Kidney epithelial cell (primary cell): Measurements from ENCODE around the gene PIK3CB. TPM values are rescaled to one million over a fixed set of nuclear protein-coding genes. Genes with fewer than 3 reads are reported as not detected.

ENCODE experiments used
- DNase-seq: peaks from one replicate; pipeline ENCODE4 v3.0.0-alpha.2; 2010; ENCODE audit warnings: low read depth
- H3K27me3 ChIP-seq: 2 replicates; pipeline ENCODE4 v1.6.0; 2011; ENCODE audit warnings: low read length; ENCODE audit not compliant: control insufficient read depth, insufficient read depth
- H3K36me3 ChIP-seq: 2 replicates; pipeline ENCODE4 v1.5.1; 2011; ENCODE audit warnings: low read length; ENCODE audit not compliant: control insufficient read depth, insufficient read depth
- H3K4me3 ChIP-seq: 2 replicates; pipeline ENCODE4 v1.5.1; 2011; ENCODE audit warnings: low read depth, mild to moderate bottlenecking, control low read depth, low read length
- total RNA-seq: library from RNA; depleted of rRNA; stranded (reverse); fragments of >200 nt; gene quantifications from 2 replicates; pipeline ENCODE4 v1.2.3, GENCODE V29; 2015
- TF ChIP-seq, protein P1 (sequence below): IDR thresholded peaks from 2 replicates; pipeline ENCODE4 v1.5.1; 2011; ENCODE audit warnings: mild to moderate bottlenecking, moderate library complexity, low read length, control low read depth, inconsistent platforms; ENCODE audit not compliant: insufficient read depth, poor library complexity, severe bottlenecking

Gene PIK3CB
- total RNA-seq, 1 donor from 2014 or later, result 14.5 TPM

GRCh38 chr3:138862924-138863775 lies 28.4 kb upstream of the PIK3CB start:
- no peaks in the 10 kb centered on the region for H3K36me3 ChIP-seq
- no peaks in the 10 kb centered on the region for H3K27me3 ChIP-seq
- peak; percentile 55 for DNase-seq
- no peak overlapping the region for H3K4me3 ChIP-seq
- TF ChIP-seq, protein P1, sequence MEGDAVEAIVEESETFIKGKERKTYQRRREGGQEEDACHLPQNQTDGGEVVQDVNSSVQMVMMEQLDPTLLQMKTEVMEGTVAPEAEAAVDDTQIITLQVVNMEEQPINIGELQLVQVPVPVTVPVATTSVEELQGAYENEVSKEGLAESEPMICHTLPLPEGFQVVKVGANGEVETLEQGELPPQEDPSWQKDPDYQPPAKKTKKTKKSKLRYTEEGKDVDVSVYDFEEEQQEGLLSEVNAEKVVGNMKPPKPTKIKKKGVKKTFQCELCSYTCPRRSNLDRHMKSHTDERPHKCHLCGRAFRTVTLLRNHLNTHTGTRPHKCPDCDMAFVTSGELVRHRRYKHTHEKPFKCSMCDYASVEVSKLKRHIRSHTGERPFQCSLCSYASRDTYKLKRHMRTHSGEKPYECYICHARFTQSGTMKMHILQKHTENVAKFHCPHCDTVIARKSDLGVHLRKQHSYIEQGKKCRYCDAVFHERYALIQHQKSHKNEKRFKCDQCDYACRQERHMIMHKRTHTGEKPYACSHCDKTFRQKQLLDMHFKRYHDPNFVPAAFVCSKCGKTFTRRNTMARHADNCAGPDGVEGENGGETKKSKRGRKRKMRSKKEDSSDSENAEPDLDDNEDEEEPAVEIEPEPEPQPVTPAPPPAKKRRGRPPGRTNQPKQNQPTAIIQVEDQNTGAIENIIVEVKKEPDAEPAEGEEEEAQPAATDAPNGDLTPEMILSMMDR, result no peak

DNA sequence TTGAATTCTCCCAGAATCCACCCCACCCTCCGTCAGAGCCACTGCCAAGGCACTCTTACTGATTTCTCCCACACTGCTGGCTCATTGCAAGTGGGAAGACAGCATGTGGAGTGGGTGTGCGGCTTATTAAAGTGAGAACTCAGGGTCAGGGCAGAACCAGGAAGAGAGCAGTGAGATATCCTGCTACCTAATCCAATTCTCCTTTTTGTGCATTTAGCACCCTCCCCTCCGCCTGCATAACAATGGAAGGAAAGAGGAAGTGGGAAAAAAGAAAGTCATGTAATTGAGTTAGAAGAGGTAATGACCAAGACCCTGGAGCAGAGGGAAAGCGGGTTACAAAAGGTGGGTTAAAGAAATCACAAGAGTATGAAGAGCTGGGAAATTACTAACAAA lies 27.8 kb upstream of the PIK3CB start:
- DNase-seq, result no peak
- Histone ChIP-seq H3K27me3 (no peaks in the 10 kb centered on the region), H3K36me3 (no peaks in the 10 kb centered on the region), H3K4me3 (no peak overlapping the region)
- TF ChIP-seq, protein P1, result no peak

DNA sequence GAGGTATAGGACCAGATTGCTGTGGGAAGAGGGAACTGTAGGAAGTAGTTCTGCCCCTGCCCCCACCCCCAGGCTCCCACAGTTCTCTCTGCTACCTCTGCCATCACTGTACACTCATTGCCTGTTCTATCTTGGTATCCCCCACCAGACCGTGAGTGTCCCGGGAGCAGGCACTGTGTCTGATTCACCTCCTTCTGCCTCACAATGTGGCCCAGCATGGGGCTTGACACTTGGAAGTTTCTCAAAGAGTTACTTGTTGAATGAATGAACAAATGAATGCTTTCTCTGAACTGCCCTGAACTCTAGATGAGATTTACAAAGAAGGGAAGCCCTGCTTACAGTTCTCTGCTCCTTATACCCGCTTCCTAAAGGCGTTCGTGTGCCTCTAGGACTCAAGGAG lies 27.1 kb upstream of the PIK3CB start:
- TF ChIP-seq, protein P1, result no peak
- H3K27me3 ChIP-seq, result no peaks in the 10 kb centered on the region
- no peak overlapping the region for H3K4me3 ChIP-seq
- peak; percentile 19 for DNase-seq
- no peaks in the 10 kb centered on the region for H3K36me3 ChIP-seq

- Histone ChIP-seq H3K27me3 (no peaks in the 10 kb centered on the region), H3K36me3 (no peaks in the 10 kb centered on the region), H3K4me3 (no peak overlapping the region)
- TF ChIP-seq, protein P1, result no peak
- DNase-seq, result no peak
These were observed 22.1 kb upstream of the PIK3CB start for GRCh38 chr3:138856799-138857198.

DNA sequence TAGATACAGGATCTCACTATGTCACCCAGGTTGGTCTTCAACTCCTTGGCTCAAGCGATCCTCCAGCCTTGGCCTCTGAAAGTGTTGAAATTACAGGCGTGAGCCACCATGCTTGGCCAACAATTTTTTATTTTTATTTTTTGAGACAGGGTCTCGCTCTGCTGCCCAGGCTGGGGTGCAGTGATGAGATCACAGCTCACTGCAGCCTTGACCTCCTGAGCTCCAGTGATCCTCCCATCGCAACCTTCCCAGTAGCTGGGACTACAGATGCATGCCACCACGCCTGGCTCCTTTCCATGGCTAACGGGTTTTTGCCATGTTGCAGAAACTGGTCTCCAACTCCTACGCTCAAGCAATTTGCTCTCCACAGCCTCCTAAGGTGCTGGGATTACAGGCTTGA lies 20.2 kb upstream of the PIK3CB start:
- Histone ChIP-seq H3K36me3 (no peaks in the 10 kb centered on the region), H3K4me3 (no peak overlapping the region), H3K27me3 (no peaks in the 10 kb centered on the region)
- TF ChIP-seq, protein P1, result no peak
- no peak for DNase-seq

DNA sequence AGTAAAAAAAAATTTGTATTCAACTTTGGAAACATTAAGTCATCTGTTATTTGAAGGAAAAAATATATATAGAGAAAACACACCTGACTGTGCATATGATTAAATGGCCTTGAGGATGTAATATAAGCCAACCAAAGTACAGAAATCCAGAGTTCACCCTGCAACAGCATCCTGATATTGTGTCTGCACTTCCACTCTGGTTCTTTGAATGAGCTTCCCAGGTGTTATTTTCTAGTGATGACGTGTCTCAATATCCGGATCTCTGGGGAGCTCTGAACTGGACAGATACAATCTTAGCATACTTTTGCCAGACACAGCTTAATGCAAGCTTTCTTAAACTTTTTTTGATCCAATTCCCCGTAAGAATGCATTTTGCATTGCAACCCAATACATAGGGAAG lies 19.5 kb upstream of the PIK3CB start:
- H3K27me3 ChIP-seq, result no peaks in the 10 kb centered on the region
- H3K36me3 ChIP-seq, result no peaks in the 10 kb centered on the region
- H3K4me3 ChIP-seq, result no peak overlapping the region
- no peak for DNase-seq
- TF ChIP-seq, protein P1, result no peak
